ENCODE measurements around the gene TMEM9. TPM values are rescaled to one million over a fixed set of nuclear protein-coding genes. Genes with fewer than 3 reads are reported as not detected.

The TMEM9 gene
- total and polyA plus RNA-seq, 2 of the 8 experiments (the other 6 are each of a cell fraction or from before 2014, with no cell fraction given) = 79.9 to 181 TPM

- H3K79me1 ChIP-seq (ENCODE audit: low read depth, low read length) = no peaks in the 10 kb centered on the region
- no peak overlapping the region for H2BK5ac ChIP-seq (ENCODE audit: low read depth, low read length)
- H3K4me1 ChIP-seq (replicated peaks in 1 of 4; ENCODE audit: control insufficient read depth in 3 of 4, insufficient read depth in 4 of 4, low read length in 3 of 4) = peaks cover 0 to 5% (median 2%) of the 10 kb centered on the region in 4 experiments; a peak in 3 of 7 replicates
- no peak overlapping the region for H3K14ac ChIP-seq (ENCODE audit: insufficient read length)
- no peak overlapping the region for H2AFZ ChIP-seq (ENCODE audit: low read length)
- no peak for FAIRE-seq
- H2BK120ac ChIP-seq (replicated peaks; ENCODE audit: low read depth, low read length) = no peak overlapping the region
- H3K18ac ChIP-seq (ENCODE audit: extremely low read depth, low read length) = no peak overlapping the region
- H3K56ac ChIP-seq (replicated peaks; ENCODE audit: insufficient read length, low read depth, low read length) = no peak overlapping the region
- H3K4me3 ChIP-seq (ENCODE audit: extremely low read depth in 1 of 4, insufficient read depth in 2 of 4, low read depth in 3 of 4, low read length in 4 of 4) = no peak overlapping the region
- no peaks in the 10 kb centered on the region for H3K36me3 ChIP-seq (ENCODE audit: control insufficient read depth in 2 of 4, insufficient read depth in 4 of 4, low read length in 3 of 4)
- no peak overlapping the region for H2AK5ac ChIP-seq (ENCODE audit: low read depth, low read length)
- no peak overlapping the region for H2BK12ac ChIP-seq (ENCODE audit: low read depth, low read length)
- no peak for DNase-seq (ENCODE audit: low read depth in 1 of 2, low spot score in 2 of 2)
- no peak overlapping the region for H3K27ac ChIP-seq (ENCODE audit: low read depth, low read length)
- no peak overlapping the region for H3K23ac ChIP-seq (ENCODE audit: insufficient read length)
- no peak overlapping the region for H3K4me2 ChIP-seq (ENCODE audit: insufficient read depth in 1 of 2, low read depth in 2 of 2, low read length in 2 of 2)
- H3K27me3 ChIP-seq (replicated peaks in 1 of 4; ENCODE audit: control insufficient read depth in 3 of 4, extremely low read depth in 1 of 4, insufficient read depth in 3 of 4, low read length in 3 of 4) = peaks cover 0 to 1% (median 0%) of the 10 kb centered on the region in 4 experiments; a peak in 1 of 7 replicates
- H4K91ac ChIP-seq (replicated peaks; ENCODE audit: insufficient read length, low read length) = no peak overlapping the region
- H2BK20ac ChIP-seq (ENCODE audit: low read length) = no peak overlapping the region
- H3K4ac ChIP-seq (replicated peaks; ENCODE audit: insufficient read length, low read depth, low read length) = no peak overlapping the region
- no peaks in the 10 kb centered on the region for H4K20me1 ChIP-seq (replicated peaks in 1 of 2; ENCODE audit: control insufficient read depth in 1 of 2, insufficient read depth in 2 of 2, low read length in 2 of 2)
- ChIA-PET POLR2A (ENCODE audit: partially characterized antibody) (no interaction called here), CTCF (ENCODE audit: partially characterized antibody) (interaction anchor here (0.8 to 3.1 kb wide), 8 partner anchors 9 to 192 kb away, joined by 3 to 22 read pairs (median 4); no protein-coding TSS in a partner anchor)
- H3K23me2 ChIP-seq (ENCODE audit: low read depth, low read length) = no peaks in the 10 kb centered on the region
- H4K8ac ChIP-seq (ENCODE audit: extremely low read depth, insufficient read depth, low read length) = no peak overlapping the region
- no peaks in the 10 kb centered on the region for H3K9me3 ChIP-seq (ENCODE audit: insufficient read depth in 2 of 2, low read depth in 1 of 2, low read length in 1 of 2)
- 67% methylated on average over 1 of the region's 1 CpG; no CpG with 5 or more reads in 1 of the 2 experiments for WGBS, 2 experiments (ENCODE audit: extremely low coverage in 1 of 2, insufficient coverage in 1 of 2, insufficient read length in 1 of 2, insufficient replicate concordance in 2 of 2, low coverage in 1 of 2, low lambda C conversion rate in 2 of 2, missing lambda C conversion rate in 1 of 2)
- no peaks in the 10 kb centered on the region for H3K79me2 ChIP-seq (ENCODE audit: control insufficient read depth in 1 of 2, insufficient read depth in 2 of 2, low read length in 2 of 2)
- H2BK15ac ChIP-seq (ENCODE audit: low read length) = no peak overlapping the region
- H4K5ac ChIP-seq (ENCODE audit: insufficient read length, low read depth, low read length) = no peak overlapping the region
- H3K9ac ChIP-seq (replicated peaks in 1 of 4; ENCODE audit: extremely low read depth in 1 of 4, low read depth in 3 of 4, low read length in 3 of 4) = no peak overlapping the region
- TF ChIP-seq SP4 (IDR thresholded peaks at IDR 0.05; ENCODE audit: low read length) (no peak), EP300 (IDR thresholded peaks at IDR 0.05; ENCODE audit: borderline replicate concordance in 1 of 2, low read depth in 2 of 2, low read length in 2 of 2) (no peak), CBX8 (IDR thresholded peaks at IDR 0.05; ENCODE audit: borderline replicate concordance, low read depth, low read length) (no peak), RNF2 (IDR thresholded peaks at IDR 0.05; ENCODE audit: borderline replicate concordance, low read depth, low read length, missing control alignments, poor library complexity, severe bottlenecking) (no peak), BACH1 (IDR thresholded peaks at IDR 0.05; ENCODE audit: low read length) (no peak), POLR2AphosphoS5 (IDR thresholded peaks at IDR 0.05; ENCODE audit: low read depth, low read length) (no peak)
Observed at GRCh38 chr1:201104141-201104540, 50.1 kb downstream of the TMEM9 start.
